Measurements from ENCODE around the gene PCSK9. TPM values are rescaled to one million over a fixed set of nuclear protein-coding genes. Genes with fewer than 3 reads are reported as not detected.

The PCSK9 gene
- total RNA-seq, 4 donors from 2014 or later = 0.25 to 1.2 (median 0.69) TPM

GRCh38 chr1:54994355-54994990 lies 44.9 kb upstream of the PCSK9 start:
- no peak for TF ChIP-seq CTCF (IDR thresholded peaks at IDR 0.05)
- TF ChIP-seq POLR2A (IDR thresholded peaks at IDR 0.05) = no peak
- WGBS, 2 donors = 65 to 80% methylated on average over 6 of the region's 6 CpGs
- no peak for DNase-seq (ENCODE audit: low spot score in 2 of 2)
- intact Hi-C loops (cut with DNase I; ENCODE audit: low total_unique reads) = loop anchor here (10.0 kb wide), 2 partner anchors 50 to 500 kb away; no protein-coding TSS in a partner anchor
- no peak overlapping the region for H3K4me3 ChIP-seq (ENCODE audit: low read depth, poor library complexity, severe bottlenecking)

GRCh38 chr1:54995013-54995760 lies 44.2 kb upstream of the PCSK9 start:
- H3K4me3 ChIP-seq (ENCODE audit: low read depth, poor library complexity, severe bottlenecking) = no peak overlapping the region
- 79 to 83% methylated on average over 12 of the region's 12 CpGs for WGBS, 2 donors
- intact Hi-C loops (cut with DNase I; ENCODE audit: low total_unique reads) = loop anchor here (10.0 kb wide), 2 partner anchors 50 to 500 kb away; no protein-coding TSS in a partner anchor
- TF ChIP-seq CTCF (IDR thresholded peaks at IDR 0.05) (no peak), POLR2A (IDR thresholded peaks at IDR 0.05) (no peak)
- no peak for DNase-seq (ENCODE audit: low spot score in 2 of 2)

- 78 to 85% methylated on average over 9 of the region's 9 CpGs for WGBS, 2 donors
- intact Hi-C loops (cut with DNase I; ENCODE audit: low total_unique reads) = loop anchor here (10.0 kb wide), 2 partner anchors 51 to 501 kb away; no protein-coding TSS in a partner anchor
- TF ChIP-seq POLR2A (IDR thresholded peaks at IDR 0.05) = no peak
- no peak for TF ChIP-seq CTCF (IDR thresholded peaks at IDR 0.05)
- no peak overlapping the region for H3K4me3 ChIP-seq (ENCODE audit: low read depth, poor library complexity, severe bottlenecking)
- DNase-seq (ENCODE audit: low spot score in 2 of 2) = no peak
These were observed 43.5 kb upstream of the PCSK9 start for GRCh38 chr1:54995835-54996234.

GRCh38 chr1:54996359-54996868 lies 42.9 kb upstream of the PCSK9 start:
- intact Hi-C loops (cut with DNase I; ENCODE audit: low total_unique reads) = loop anchor here (10.0 kb wide), 2 partner anchors 52 to 502 kb away; no protein-coding TSS in a partner anchor
- DNase-seq (ENCODE audit: low spot score in 2 of 2) = peak; percentile 28 to 94
- 4% methylated on average over 23 of the region's 23 CpGs for WGBS, 2 donors
- TF ChIP-seq CTCF (IDR thresholded peaks at IDR 0.05) (peak in 1 of 3 donors; percentile 83), POLR2A (IDR thresholded peaks at IDR 0.05) (no peak)
- no peak overlapping the region for H3K4me3 ChIP-seq (ENCODE audit: low read depth, poor library complexity, severe bottlenecking)

- intact Hi-C loops (cut with DNase I; ENCODE audit: low total_unique reads) = loop anchor here (10.0 kb wide), 2 partner anchors 52 to 502 kb away; no protein-coding TSS in a partner anchor
- no peak overlapping the region for H3K4me3 ChIP-seq (ENCODE audit: low read depth, poor library complexity, severe bottlenecking)
- no peak for TF ChIP-seq POLR2A (IDR thresholded peaks at IDR 0.05)
- 17 to 27% methylated on average over 43 to 46 of the region's 46 CpGs for WGBS, 2 donors
- no peak for DNase-seq (ENCODE audit: low spot score in 2 of 2)
These were observed 42.3 kb upstream of the PCSK9 start for GRCh38 chr1:54996869-54997710.
